ENCODE measurements around the gene SLC9A9.
"Not testable (repeated sequence)": the region's sequence is repeated elsewhere in the genome, so short reads cannot be mapped to it uniquely, and the experiment has no call there.

GRCh38 chr3:143873553-143873952, 25.3 kb upstream of the SLC9A9 start:
- not testable (repeated sequence) for TF ChIP-seq ZNF639 (CRISPR knock-in tag; conservative IDR thresholded peaks at IDR 0.05 in 1 of 2, IDR thresholded peaks at IDR 0.05 in 1 of 2); MAX (CRISPR knock-in tag; IDR thresholded peaks at IDR 0.05); TAF1 (IDR thresholded peaks at IDR 0.05; ENCODE audit: control insufficient read depth, extremely low read depth, insufficient read depth, low read length, severe bottlenecking); RB1 (IDR thresholded peaks at IDR 0.05; ENCODE audit: low read depth); MAFF (IDR thresholded peaks at IDR 0.05; ENCODE audit: low read length); TCF7 (IDR thresholded peaks at IDR 0.05; ENCODE audit: borderline replicate concordance); ZBTB17 (CRISPR knock-in tag; IDR thresholded peaks at IDR 0.05)
